ENCODE data around the gene IRF2.
"Not testable (repeated sequence)": the region's sequence is repeated elsewhere in the genome, so short reads cannot be mapped to it uniquely, and the experiment has no call there.

IRF2 gene

DNA sequence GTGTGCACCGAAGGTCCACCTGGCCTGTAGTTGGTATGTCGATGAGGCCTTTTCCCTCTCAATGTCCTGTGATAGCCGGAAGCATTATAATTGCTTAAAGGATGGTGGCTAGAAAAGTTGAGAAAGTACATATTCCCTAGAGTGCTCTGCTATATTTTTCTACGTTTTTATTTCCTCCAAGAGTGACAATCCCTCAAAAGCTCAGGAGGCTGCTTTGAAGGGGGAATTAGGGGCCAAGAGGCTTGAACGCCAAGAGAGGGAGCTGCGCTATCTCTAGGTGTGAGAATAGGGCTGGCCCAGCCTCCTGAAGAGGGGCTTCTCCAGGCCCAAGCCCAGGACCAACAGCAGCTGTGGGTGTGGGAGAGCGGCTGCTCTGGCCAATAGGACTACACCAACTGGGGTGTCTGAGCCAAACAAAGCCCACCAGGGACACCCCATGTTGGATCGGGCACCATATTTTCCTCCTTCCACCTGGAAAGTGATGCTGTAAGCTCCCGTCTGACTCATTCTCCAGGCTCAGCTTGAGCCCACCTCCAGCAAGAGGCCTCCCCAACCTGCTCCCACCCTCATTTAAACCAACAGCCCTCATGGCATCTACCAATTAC, 124.0 kb downstream of the IRF2 start:
- no peak overlapping the region for H3K4me3 ChIP-seq (ENCODE audit: low read depth, low read length)
- TF ChIP-seq, protein P1, sequence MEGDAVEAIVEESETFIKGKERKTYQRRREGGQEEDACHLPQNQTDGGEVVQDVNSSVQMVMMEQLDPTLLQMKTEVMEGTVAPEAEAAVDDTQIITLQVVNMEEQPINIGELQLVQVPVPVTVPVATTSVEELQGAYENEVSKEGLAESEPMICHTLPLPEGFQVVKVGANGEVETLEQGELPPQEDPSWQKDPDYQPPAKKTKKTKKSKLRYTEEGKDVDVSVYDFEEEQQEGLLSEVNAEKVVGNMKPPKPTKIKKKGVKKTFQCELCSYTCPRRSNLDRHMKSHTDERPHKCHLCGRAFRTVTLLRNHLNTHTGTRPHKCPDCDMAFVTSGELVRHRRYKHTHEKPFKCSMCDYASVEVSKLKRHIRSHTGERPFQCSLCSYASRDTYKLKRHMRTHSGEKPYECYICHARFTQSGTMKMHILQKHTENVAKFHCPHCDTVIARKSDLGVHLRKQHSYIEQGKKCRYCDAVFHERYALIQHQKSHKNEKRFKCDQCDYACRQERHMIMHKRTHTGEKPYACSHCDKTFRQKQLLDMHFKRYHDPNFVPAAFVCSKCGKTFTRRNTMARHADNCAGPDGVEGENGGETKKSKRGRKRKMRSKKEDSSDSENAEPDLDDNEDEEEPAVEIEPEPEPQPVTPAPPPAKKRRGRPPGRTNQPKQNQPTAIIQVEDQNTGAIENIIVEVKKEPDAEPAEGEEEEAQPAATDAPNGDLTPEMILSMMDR (IDR thresholded peaks at IDR 0.05; ENCODE audit: insufficient read depth, low read length, missing control alignments) = no peak
- CTCF ChIA-PET = no interaction called here
- POLR2A ChIA-PET = no interaction called here
- DNase-seq (ENCODE audit: low read depth, low spot score) = no peak

DNA sequence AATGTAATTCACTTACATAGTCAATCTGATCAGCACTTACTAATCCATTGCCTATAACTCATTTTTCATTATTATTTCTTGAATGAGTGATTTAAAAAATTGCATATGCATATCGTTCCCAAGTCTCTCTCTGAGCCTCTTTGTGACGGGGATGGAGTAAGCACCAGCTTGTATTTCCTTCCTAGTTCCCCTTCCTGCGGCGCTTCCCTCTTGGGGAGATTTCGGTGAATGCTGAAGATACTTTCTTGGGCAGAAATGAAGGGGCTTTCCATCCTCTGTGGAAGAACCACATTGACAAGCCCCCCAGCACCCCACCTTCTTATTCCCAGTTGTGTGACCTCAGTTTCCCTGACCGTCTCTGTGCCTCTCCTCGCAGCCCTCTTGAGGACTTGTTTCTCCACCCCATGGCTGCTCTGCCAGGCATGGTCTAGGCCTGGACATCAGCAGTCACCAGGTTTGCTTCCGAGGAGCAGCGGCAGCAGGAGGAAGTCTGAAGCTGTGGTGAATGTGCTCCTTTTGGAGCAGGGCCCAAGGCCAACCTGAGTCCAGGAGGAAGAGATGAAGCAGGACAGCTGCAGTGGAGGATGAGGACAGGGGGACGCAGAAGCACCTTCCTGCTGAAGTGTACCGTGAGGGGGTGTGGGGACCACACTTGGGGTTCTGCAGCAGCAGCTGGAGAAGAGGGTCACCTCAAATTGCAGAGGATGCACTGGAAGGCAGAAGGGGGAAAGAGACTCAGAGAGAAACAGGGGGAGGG, 124.9 kb downstream of the IRF2 start:
- TF ChIP-seq, protein P1 (IDR thresholded peaks at IDR 0.05; ENCODE audit: insufficient read depth, low read length, missing control alignments) = no peak

GRCh38 chr4:184348311-184349233, 125.8 kb downstream of the IRF2 start:
- DNase-seq (ENCODE audit: low read depth, low spot score) = no peak
- ChIA-PET CTCF (no interaction called here), POLR2A (no interaction called here)
- H3K4me3 ChIP-seq (ENCODE audit: low read depth, low read length) = no peak overlapping the region
- TF ChIP-seq, protein P1 (IDR thresholded peaks at IDR 0.05; ENCODE audit: insufficient read depth, low read length, missing control alignments) = no peak

More for the DNA sequence above, 124.9 kb downstream of the IRF2 start:
- POLR2A ChIA-PET = no interaction called here
- CTCF ChIA-PET = no interaction called here
- no peak for DNase-seq (ENCODE audit: low read depth, low spot score)
- H3K4me3 ChIP-seq (ENCODE audit: low read depth, low read length) = no peak overlapping the region

DNA sequence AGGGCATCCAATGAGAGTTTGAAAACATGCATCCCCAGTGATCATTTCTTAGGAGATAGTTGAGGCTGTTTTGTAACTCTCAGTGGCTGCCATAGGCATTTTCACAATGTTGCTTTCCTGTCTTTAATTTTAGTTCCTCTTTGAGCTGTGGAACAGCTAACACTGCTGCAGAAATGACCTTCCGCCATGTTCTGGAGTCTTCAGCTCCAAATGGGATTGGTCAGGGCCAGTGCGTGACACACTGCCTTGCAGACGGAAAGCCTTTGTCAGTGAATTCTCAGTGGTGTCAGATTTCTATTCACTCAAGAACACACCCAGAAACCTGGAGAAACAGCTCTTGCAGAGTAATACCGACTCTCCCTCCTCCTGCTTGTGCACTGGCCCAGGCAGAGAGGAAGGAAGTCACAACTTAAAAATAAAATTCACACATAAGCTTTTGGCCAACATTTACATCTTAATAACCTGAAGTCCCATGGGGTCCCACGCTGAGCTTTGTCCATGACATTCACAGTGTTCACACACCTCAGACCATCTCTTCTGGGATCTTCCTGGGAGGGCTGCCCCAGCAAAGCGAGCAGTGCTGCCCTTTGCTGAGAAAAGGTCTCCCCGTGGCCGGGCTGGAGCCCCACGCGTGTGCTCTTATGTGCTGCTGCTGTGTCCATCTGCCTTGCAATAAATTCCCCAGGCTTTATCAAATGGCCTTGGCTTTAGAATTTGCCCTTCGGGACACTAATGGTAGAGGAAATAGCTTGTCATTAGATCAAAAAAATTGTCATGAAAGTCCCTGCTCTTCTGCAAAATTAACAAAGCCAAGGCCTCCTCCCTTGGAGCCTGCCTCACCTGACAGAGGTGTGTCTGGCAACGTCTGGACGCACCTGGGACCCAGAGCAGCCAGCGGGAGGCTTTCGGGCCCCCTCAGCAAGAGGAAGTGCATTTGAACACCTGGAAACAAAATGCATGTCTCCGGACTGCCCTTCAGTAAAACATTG, 126.8 kb downstream of the IRF2 start:
- no peak for DNase-seq (ENCODE audit: low read depth, low spot score)
- ChIA-PET CTCF (interaction anchor here (1.0 to 1.5 kb wide), 2 partner anchors 33 to 128 kb away, joined by 3 read pairs; no protein-coding TSS in a partner anchor), POLR2A (no interaction called here)
- H3K4me3 ChIP-seq (ENCODE audit: low read depth, low read length) = no peak overlapping the region
- TF ChIP-seq, protein P1 (IDR thresholded peaks at IDR 0.05; ENCODE audit: insufficient read depth, low read length, missing control alignments) = no peak

GRCh38 chr4:184346682-184347081, 127.7 kb downstream of the IRF2 start:
- ChIA-PET CTCF (interaction anchor here (1.0 to 1.5 kb wide), 2 partner anchors 34 to 129 kb away, joined by 3 read pairs; no protein-coding TSS in a partner anchor), POLR2A (no interaction called here)
- no peak for DNase-seq (ENCODE audit: low read depth, low spot score)
- TF ChIP-seq, protein P1 (IDR thresholded peaks at IDR 0.05; ENCODE audit: insufficient read depth, low read length, missing control alignments) = no peak
- H3K4me3 ChIP-seq (ENCODE audit: low read depth, low read length) = no peak overlapping the region

GRCh38 chr4:184346273-184346672, 128.1 kb downstream of the IRF2 start:
- POLR2A ChIA-PET; H3K4me3 ChIP-seq (ENCODE audit: low read depth, low read length); DNase-seq (ENCODE audit: low read depth, low spot score): not testable (repeated sequence)
- CTCF ChIA-PET = interaction anchor here (1.5 kb wide), 1 partner anchor 130 kb away, joined by 3 read pairs; no protein-coding TSS in a partner anchor

All from AG04449 (cell line).